ENCODE results near the gene SYT13.

The SYT13 gene

DNA sequence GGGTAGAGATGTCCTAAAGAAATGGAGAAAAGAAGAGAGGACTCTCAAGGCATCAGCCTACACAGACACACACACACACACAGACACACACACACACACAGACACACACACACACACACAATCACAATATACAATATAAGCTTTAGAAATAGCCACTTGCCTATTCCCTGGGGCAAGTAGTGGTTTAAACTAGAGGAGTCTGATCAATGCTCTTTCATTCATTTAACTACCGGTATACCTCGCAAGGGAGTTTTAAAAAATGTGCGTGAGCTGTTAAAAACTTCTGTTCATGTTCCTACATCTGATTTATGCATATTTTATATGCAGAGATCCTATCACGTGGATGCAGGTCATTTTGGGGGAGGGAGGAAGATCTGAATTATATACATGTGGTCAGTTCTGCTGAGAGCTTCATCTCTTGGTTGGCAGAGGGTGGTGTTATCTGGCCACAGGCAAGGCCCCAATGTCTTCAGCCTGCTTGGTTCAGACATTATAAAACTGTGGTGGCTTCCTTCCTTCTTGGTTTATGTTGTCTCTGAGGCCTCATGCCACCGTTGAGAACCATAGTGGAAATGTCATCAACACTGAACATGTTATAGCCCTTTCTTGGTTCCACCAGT is 56.6 kb downstream of the SYT13 start:
- TF ChIP-seq, protein P1, sequence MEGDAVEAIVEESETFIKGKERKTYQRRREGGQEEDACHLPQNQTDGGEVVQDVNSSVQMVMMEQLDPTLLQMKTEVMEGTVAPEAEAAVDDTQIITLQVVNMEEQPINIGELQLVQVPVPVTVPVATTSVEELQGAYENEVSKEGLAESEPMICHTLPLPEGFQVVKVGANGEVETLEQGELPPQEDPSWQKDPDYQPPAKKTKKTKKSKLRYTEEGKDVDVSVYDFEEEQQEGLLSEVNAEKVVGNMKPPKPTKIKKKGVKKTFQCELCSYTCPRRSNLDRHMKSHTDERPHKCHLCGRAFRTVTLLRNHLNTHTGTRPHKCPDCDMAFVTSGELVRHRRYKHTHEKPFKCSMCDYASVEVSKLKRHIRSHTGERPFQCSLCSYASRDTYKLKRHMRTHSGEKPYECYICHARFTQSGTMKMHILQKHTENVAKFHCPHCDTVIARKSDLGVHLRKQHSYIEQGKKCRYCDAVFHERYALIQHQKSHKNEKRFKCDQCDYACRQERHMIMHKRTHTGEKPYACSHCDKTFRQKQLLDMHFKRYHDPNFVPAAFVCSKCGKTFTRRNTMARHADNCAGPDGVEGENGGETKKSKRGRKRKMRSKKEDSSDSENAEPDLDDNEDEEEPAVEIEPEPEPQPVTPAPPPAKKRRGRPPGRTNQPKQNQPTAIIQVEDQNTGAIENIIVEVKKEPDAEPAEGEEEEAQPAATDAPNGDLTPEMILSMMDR (IDR thresholded peaks at IDR 0.05) = no peak

DNA sequence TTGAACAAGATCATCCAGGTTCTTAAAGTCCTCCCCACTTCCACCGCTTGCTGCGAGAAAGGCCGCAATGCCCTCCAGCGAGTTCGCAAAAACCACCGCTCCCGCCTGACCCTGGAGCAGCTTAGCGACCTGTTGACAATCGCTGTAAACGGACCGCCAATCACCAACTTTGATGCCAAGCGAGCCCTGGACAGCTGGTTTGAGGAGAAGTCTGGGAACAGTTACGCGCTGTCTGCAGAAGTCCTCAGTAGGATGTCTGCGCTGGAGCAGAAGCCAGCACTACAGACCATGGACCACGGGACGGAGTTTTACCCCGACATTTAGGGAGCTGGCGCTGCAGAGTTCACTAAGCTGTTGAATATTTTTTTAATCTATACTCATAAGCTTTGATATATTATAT is 58.3 kb downstream of the SYT13 start:
- TF ChIP-seq, protein P1 (IDR thresholded peaks at IDR 0.05) = no peak

DNA sequence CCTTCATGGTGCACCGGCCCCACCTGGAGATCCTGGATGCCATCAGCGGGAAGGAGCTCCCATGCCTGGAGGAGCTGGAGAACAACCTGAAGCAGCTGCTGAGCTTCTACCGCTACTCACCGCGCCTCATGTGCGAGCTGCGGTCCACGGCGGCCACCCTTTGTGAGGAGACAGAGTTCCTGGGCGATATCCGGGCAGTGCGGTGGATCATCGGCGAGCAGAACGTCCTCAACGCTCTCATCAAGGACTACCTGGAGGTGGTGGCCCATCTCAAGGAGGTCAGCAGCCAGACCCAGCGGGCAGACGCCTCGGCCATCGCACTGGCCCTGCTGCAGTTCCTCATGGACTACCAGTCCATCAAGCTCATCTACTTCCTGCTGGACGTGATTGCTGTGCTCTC is 59.2 kb downstream of the SYT13 start:
- TF ChIP-seq, protein P1 (IDR thresholded peaks at IDR 0.05) = no peak

DNA sequence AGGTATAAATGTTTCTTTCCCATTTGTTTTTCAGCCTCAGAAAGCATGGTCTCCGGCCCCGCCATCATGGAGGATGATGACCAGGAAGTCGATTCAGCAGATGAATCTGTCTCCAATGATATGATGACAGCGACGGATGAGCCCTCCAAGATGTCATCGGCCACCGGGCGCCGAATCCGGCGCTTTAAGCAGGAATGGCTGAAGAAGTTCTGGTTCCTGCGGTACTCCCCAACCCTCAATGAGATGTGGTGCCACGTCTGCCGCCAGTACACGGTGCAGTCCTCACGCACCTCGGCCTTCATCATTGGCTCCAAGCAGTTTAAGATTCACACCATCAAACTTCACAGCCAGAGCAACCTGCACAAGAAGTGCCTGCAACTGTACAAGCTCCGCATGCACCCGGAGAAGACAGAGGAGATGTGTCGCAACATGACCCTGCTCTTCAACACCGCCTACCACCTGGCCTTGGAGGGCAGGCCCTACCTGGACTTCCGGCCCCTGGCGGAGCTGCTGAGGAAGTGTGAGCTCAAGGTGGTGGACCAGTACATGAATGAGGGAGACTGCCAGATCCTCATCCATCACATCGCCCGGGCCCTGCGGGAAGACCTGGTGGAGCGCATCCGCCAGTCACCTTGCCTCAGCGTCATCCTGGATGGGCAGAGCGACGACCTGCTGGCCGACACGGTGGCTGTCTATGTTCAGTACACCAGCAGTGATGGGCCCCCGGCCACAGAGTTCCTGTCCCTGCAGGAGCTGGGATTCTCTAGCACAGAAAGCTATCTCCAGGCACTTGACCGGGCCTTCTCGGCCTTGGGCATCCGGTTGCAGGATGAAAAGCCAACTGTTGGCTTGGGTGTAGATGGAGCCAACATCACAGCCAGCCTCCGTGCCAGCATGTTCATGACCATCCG is 59.9 kb downstream of the SYT13 start:
- TF ChIP-seq, protein P1 (IDR thresholded peaks at IDR 0.05) = no peak

DNA sequence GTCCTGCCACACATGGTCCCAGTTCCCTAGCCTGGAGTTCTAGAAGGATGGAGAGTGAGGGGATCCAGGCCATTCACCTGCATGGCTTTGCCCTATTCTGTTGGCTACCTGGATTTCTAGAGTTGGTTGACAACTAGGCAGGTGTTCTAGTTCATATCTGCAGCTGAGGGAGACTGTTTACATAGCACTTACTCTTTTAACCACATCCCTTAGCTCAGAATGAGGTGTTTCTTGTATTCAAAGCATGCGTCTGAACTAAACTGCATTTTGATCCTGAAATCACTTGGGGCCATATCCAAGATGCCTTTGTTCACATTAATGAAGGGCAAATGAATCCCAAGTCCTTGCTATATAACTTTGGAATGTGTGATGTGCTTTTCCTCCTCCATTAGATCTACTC is 60.9 kb downstream of the SYT13 start:
- TF ChIP-seq, protein P1 (IDR thresholded peaks at IDR 0.05) = no peak

DNA sequence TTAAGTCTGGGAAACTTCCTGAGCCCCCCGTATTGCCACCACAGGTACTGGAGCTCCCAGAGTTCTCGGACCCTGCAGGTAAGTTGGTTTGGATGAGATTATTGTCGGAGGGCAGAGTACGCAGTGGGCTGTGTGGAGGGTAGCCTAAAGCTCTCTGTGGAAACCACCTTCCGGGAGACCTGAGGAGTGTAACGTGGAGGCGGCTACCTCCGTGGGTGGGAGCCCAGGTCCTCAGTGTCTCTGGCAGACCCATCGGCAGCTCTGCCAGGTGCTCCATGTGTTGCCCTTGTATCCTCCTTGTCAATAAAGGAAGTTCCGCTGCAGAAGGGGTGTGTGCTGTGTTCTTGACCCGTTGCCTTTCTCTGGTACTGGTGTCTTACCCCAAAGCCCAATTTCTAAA is 61.4 kb downstream of the SYT13 start:
- TF ChIP-seq, protein P1 (IDR thresholded peaks at IDR 0.05) = no peak

DNA sequence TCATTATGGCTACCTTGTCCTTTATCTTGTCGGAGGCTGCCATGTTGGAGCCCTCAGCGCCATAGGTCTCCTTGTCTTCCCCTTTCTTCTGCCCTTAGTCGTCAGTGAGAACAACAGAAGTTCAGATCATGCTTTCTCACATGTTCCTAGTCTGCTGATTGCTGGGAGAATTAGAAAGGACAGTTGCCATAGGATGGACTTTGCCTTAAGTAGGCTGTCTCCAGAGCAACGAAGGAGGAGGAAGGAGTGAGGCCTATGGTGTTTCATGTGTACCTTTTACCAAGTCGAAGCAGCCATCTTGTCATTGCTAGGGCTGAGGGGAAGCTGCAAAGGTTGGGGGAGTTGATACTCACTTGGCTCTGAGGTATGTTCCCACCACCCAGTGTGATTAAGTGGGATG is 62.6 kb downstream of the SYT13 start:
- TF ChIP-seq, protein P1 (IDR thresholded peaks at IDR 0.05) = no peak
